ENCODE results near the gene LRP11. TPM values are rescaled to one million over a fixed set of nuclear protein-coding genes. Genes with fewer than 3 reads are reported as not detected.
"Not testable (repeated sequence)": the region's sequence is repeated elsewhere in the genome, so short reads cannot be mapped to it uniquely, and the experiment has no call there.

LRP11 gene
- total RNA-seq, 1 experiment from 2014 or later = 143 TPM

DNA sequence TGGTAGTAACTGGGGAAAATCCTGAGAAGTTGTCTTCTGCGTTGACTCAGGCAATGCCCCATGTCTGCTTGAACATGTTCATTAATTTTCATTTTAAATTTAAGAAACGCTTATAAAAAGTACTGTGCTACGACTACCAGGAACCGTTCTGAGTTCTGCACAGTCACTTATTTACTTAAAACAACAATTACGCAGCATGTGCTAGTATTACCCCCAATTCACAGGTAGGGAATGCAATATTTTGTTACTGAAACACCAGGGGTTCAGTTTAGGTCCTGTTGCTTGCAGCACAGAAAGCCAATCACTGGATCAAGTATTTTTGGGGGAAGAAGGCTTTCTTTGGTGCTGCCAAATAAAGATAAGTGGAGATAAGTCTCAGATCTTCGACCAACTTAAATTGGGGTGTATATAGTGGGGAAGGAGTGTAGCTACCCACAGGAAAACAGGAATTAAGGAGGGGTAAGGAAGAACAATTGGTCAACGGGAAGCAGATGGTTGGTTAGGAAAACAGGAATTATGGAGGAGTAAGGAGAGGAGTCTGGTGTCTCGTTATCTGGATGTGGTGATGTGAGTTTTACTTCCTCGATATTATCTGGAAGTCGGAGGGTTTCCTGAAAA lies 5.2 kb upstream of the LRP11 start:
- H3K4me3 ChIP-seq = no peak overlapping the region
- no peaks in the 10 kb centered on the region for H3K9me3 ChIP-seq (replicated peaks)
- H3K27me3 ChIP-seq (replicated peaks) = no peaks in the 10 kb centered on the region
- H3K27ac ChIP-seq = no peak overlapping the region
- no peak for DNase-seq (ENCODE audit: low read depth in 1 of 2, low spot score in 2 of 2)
- peaks cover 9% of the 10 kb centered on the region for H3K4me1 ChIP-seq (replicated peaks)
- H3K36me3 ChIP-seq = no peaks in the 10 kb centered on the region

DNA sequence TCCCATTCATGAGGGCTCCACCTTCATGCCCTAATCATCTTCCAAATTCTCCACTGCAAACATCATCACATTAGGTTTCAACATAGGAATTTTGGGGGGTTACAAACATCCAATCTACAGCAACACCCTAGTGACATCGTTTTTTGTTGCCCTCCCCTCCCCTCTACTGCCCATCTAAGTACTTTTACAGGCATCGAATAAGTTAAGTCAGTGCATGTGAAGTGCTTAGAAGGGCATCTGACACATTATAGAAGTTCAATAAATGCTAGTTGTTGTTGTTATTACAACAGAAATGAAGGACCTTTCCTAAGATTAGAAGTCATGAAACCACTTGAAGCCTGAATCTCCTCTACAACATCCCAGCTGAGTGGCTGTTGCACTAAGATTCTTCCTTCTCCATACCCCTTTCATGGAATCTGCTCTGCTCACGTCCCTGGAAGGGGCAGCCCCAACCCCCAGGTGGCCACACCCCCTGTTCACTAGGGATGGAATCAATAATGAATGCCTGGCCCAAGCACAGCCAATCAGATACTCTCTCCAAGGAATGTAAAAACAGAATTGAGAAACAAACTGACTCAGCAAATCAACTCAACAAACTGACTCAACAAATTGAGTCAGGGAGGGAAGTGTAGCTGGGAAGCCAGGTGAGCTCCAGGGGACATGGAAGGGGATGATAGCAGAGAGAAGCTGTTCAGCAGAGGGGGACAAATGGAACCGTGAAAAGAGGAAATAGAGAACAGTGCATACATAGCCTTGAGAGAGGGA lies 3.9 kb upstream of the LRP11 start:
- no peak for DNase-seq (ENCODE audit: low read depth in 1 of 2, low spot score in 2 of 2)
- H3K4me3 ChIP-seq = no peak overlapping the region
- peaks cover 20% of the 10 kb centered on the region for H3K4me1 ChIP-seq (replicated peaks)
- no peaks in the 10 kb centered on the region for H3K27me3 ChIP-seq (replicated peaks)
- H3K27ac ChIP-seq = no peak overlapping the region
- H3K36me3 ChIP-seq = peaks cover 11% of the 10 kb centered on the region
- H3K9me3 ChIP-seq (replicated peaks) = peaks cover 5% of the 10 kb centered on the region; the same call in 1 of the 2 replicates

DNA sequence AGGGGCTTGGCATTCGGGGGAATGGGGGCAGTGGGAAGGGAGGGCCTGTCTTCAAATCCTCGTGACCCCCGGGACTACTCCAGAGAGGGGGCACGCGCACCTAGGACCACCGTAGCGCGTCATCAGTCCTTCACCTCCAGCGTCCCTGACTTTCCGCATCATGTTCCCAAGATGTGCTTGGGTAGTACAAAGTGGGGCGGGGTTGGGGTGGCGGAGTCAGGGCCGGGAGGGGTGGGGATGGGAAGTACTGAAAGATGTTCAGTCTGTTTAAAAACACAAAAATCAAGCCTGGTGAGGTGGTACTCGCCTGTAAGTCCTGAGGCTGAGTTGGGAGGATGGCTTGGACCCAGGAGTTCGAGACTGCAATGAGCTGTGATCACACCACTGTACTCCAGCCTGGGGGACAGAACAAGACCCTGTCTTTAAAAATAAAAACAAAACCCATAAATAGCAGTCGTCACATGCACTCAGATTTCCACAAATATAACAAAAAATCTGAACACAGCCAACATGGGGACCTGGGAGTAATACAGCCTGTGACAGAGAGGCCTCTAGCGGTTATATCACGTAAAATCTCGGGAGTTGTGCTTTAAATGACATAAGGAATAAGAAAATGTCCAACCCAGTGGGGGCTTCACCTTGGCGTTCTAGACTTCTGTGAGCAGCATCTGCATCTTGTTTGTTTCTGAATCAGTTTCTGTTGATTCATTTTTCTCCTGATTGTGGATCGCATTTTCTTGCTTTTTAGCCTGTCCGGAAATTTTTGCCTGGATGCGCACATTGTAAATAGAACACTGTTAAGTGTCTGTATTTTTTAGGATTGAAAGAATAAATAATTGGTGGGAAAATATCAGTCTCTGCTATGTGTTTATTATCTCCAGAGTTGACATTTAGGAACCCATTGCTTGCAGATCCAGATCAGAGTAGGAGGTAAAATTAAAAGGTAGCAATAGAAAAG lies 698 bp upstream of the LRP11 start:
- DNase-seq (ENCODE audit: low read depth in 1 of 2, low spot score in 2 of 2) = peak in 1 of 2 experiments; percentile 73
- no peak overlapping the region for H3K27ac ChIP-seq
- H3K9me3 ChIP-seq (replicated peaks) = peaks cover 5% of the 10 kb centered on the region; the same call in 1 of the 2 replicates

DNA sequence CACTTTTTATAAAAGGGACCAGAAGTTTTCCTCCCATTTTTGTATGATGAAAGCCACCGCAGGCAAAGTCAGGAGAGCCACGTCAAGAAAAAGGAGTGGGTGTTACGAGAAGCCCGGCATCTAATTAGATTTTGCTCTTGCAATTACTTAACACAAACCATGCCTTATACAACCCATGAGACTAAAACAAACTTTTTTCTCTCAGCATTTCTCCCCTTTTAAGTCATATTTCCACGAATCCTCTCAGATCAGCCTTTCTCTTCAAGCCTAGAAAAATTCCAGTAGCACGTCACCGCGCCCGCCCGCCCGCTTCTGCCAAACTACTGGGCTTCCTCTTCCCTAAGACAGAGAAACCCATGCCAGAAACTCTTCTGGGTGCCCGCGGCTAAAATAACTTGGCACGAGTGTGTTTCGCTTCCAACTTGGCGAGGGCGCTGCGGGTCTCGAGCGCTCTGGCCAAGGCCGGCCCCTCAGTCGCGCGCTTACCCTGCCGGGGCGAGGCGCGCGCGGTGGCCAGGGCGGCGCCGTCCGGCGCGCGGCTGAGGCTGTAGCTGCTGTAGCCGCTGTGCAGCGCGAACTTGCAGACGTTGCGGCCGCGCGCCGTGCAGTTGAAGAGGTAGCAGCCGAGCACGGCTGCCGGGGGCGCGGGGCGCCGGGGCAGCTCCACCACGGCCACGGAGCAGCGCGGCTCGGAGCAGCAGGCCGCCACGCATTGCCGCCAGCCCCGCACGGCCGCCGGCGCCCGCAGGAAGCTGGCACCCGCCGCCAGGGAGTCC lies 1.0 kb downstream of the LRP11 start:
- peak; percentile 61 to 67 for DNase-seq (ENCODE audit: low read depth in 1 of 2, low spot score in 2 of 2)

More for the DNA sequence above, 698 bp upstream of the LRP11 start:
- H3K36me3 ChIP-seq = peaks cover 18% of the 10 kb centered on the region
- no peaks in the 10 kb centered on the region for H3K27me3 ChIP-seq (replicated peaks)
- H3K4me3 ChIP-seq = peak overlapping the region; percentile 93
- H3K4me1 ChIP-seq (replicated peaks) = peaks cover 42% of the 10 kb centered on the region

GRCh38 chr6:149862424-149862738 lies 1.8 kb downstream of the LRP11 start:
- H3K27me3 ChIP-seq (replicated peaks); H3K9me3 ChIP-seq (replicated peaks); DNase-seq (ENCODE audit: low read depth in 1 of 2, low spot score in 2 of 2): not testable (repeated sequence)
- peak overlapping the region; percentile 93 for H3K4me3 ChIP-seq
- peak overlapping the region; percentile 88 for H3K27ac ChIP-seq
- H3K36me3 ChIP-seq = peaks cover 18% of the 10 kb centered on the region
- H3K4me1 ChIP-seq (replicated peaks) = peaks cover 62% of the 10 kb centered on the region

More for the DNA sequence above, 1.0 kb downstream of the LRP11 start:
- Histone ChIP-seq H3K27me3 (replicated peaks) (no peaks in the 10 kb centered on the region), H3K9me3 (replicated peaks) (peaks cover 5% of the 10 kb centered on the region; the same call in 1 of the 2 replicates), H3K4me1 (replicated peaks) (peaks cover 58% of the 10 kb centered on the region), H3K36me3 (peaks cover 18% of the 10 kb centered on the region), H3K4me3 (peak overlapping the region; percentile 93), H3K27ac (peak overlapping the region; percentile 88)

GRCh38 chr6:149861603-149862423 lies 2.3 kb downstream of the LRP11 start:
- Histone ChIP-seq H3K4me1 (replicated peaks) (peaks cover 67% of the 10 kb centered on the region), H3K9me3 (replicated peaks) (peaks cover 5% of the 10 kb centered on the region; the same call in 1 of the 2 replicates), H3K27me3 (replicated peaks) (no peaks in the 10 kb centered on the region), H3K4me3 (peak overlapping the region; percentile 93), H3K36me3 (peaks cover 18% of the 10 kb centered on the region), H3K27ac (peak overlapping the region; percentile 88)
- DNase-seq (ENCODE audit: low read depth in 1 of 2, low spot score in 2 of 2) = peak; percentile 92 to 96

DNA sequence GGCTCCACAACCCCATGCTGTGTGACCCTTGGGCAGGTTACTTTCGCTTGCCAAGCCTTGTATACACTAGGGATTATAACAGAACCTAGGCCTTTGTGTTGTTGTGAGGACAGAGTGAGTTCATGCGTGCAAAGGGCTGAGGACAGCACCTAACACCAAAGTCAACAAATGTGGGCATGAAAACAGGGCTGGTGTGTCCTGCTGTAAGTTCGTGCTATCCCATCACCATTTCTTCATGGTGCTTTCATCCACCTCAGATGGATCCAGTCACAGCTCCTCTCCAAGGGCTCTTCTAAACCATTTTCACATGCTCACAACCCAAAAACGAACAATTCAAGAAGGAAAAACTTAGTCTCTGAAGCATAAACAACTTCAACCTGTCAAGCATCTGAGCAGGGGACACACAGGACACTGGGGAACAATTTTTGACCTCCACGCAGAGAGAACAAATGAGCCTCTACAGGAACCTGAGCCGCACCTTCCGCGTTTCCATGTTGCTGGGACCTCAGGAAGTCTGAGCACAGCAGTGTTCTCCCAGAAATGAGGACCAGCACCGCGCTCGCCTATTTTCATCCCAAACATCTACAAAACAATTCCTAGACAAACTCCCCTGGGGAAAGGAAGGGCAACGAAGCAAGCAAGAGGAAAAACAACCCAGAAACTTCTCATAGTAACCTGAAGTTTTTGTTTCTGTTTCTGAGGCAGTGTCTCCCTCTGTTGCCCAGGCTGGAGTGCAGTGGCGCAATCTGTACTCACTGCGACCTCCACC lies 3.1 kb downstream of the LRP11 start:
- Histone ChIP-seq H3K27ac (peak overlapping the region; percentile 88), H3K27me3 (replicated peaks) (no peaks in the 10 kb centered on the region), H3K4me1 (replicated peaks) (peaks cover 75% of the 10 kb centered on the region), H3K9me3 (replicated peaks) (peaks cover 5% of the 10 kb centered on the region; the same call in 1 of the 2 replicates), H3K36me3 (peaks cover 18% of the 10 kb centered on the region), H3K4me3 (peak overlapping the region; percentile 17)
- peak in 1 of 2 experiments; percentile 51 for DNase-seq (ENCODE audit: low read depth in 1 of 2, low spot score in 2 of 2)

DNA sequence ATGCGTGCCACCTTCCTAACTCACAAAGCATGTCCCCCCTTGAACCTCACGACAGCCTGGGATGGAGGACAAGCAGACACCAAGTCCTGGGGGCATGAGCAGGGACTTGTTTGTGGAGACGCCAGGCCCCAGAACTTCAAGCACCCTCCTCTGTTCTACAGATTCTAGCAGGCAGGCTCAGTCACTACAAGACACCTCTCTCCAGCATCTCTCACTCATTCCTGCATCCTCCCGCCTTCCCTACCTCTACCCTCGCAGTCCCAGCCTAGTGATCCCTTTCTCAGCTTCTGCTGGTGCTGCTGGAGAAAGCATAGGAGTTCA lies 3.7 kb downstream of the LRP11 start:
- Histone ChIP-seq H3K27me3 (replicated peaks) (no peaks in the 10 kb centered on the region), H3K4me3 (no peak overlapping the region), H3K27ac (peak overlapping the region; percentile 88), H3K36me3 (peaks cover 18% of the 10 kb centered on the region), H3K4me1 (replicated peaks) (peaks cover 80% of the 10 kb centered on the region), H3K9me3 (replicated peaks) (peaks cover 5% of the 10 kb centered on the region; the same call in 1 of the 2 replicates)
- DNase-seq (ENCODE audit: low read depth in 1 of 2, low spot score in 2 of 2) = no peak

DNA sequence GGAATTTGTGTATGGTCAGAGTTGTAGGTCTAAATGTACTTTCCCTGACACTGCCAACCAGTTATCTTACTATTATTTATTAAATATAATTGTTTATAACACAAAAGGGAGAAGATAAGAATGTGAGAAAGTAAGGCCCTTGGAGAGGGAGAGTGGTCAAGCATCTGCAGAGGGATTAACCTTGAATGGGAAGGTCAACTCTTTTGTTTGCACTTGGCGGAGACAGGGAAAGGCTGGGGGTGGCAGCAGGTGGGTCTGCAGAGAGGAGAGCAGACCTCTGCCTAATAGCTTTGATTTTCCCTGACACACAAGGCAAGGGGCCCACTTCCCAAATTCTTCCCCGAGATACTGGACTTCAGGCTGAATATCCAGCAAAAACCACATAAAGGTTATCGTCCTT lies 4.2 kb downstream of the LRP11 start:
- Histone ChIP-seq H3K27me3 (replicated peaks) (no peaks in the 10 kb centered on the region), H3K4me1 (replicated peaks) (peaks cover 80% of the 10 kb centered on the region), H3K4me3 (no peak overlapping the region), H3K36me3 (peaks cover 18% of the 10 kb centered on the region), H3K27ac (peak overlapping the region; percentile 88), H3K9me3 (replicated peaks) (peaks cover 5% of the 10 kb centered on the region; the same call in 1 of the 2 replicates)
- DNase-seq (ENCODE audit: low read depth in 1 of 2, low spot score in 2 of 2) = no peak

DNA sequence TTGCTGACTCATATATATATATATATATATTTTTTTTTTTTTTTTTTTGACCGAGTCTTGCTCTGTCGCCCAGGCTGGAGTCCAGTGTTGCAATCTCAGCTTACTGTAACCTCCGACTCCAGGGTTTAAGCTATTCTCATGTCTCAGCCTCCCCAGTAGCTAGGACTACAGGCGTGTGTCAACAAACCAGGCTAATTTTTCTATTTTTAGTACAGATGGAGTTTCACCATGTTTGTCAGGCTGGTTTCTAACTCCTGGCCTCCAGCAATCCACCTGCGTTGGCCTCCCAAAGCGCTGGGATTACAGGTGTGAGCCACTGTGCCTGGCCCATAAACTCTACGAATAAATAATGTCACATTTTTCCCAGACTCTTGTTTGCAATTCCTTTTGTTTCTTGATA lies 4.8 kb downstream of the LRP11 start:
- peak in 1 of 2 experiments; percentile 44 for DNase-seq (ENCODE audit: low read depth in 1 of 2, low spot score in 2 of 2)
- peak overlapping the region; percentile 88 for H3K27ac ChIP-seq
- H3K36me3 ChIP-seq = peaks cover 18% of the 10 kb centered on the region
- no peak overlapping the region for H3K4me3 ChIP-seq
- peaks cover 5% of the 10 kb centered on the region; the same call in 1 of the 2 replicates for H3K9me3 ChIP-seq (replicated peaks)
- H3K4me1 ChIP-seq (replicated peaks) = peaks cover 80% of the 10 kb centered on the region
- H3K27me3 ChIP-seq (replicated peaks) = no peaks in the 10 kb centered on the region

GRCh38 chr6:149857541-149857940 lies 6.6 kb downstream of the LRP11 start:
- peaks cover 86% of the 10 kb centered on the region for H3K4me1 ChIP-seq (replicated peaks)
- H3K27me3 ChIP-seq (replicated peaks) = no peaks in the 10 kb centered on the region
- H3K36me3 ChIP-seq = peaks cover 10% of the 10 kb centered on the region; the same call in 1 of the 2 replicates
- H3K9me3 ChIP-seq (replicated peaks) = no peaks in the 10 kb centered on the region
- peak overlapping the region; percentile 98 for H3K27ac ChIP-seq
- no peak overlapping the region for H3K4me3 ChIP-seq
- no peak for DNase-seq (ENCODE audit: low read depth in 1 of 2, low spot score in 2 of 2)

Data from SJSA1 (cell line).